ENCODE data around the gene CDK15. TPM values are rescaled to one million over a fixed set of nuclear protein-coding genes. Genes with fewer than 3 reads are reported as not detected.

CDK15 gene
- total and polyA plus RNA-seq, 9 of the 15 experiments (the other 6 are each of a cell fraction or from before 2014, with no cell fraction given) = not detected

DNA sequence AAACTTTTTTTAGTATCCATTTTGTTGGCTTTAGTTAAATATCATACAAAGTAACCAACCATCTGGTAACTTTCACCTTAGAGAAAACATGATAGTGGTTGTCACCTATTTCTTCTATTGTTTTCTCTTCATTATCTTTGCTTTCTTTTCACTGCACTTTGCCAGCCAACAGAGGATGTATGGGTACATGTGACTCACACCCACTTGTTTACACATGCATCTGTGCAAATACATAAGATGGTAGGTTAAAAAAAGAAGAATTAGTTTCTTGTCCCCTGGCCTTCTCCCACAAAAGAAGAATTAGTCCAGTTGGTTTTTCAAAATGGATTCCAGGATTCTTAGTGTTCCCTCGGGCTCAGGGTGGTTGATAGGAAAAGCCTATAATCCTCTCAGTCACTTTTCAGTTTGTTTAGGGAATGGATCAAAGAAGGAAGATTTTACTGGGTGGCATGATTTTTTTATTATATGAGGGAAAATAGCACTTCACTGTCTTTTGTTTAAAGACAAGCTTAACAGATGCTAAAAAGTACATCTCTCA, 46.6 kb downstream of the CDK15 start:
- ChIA-PET CTCF (ENCODE audit: low intra/inter-chr PET ratio) (no interaction called here), POLR2A (interaction anchor here (0.8 kb wide), 1 partner anchor 20 kb away, joined by 3 read pairs; no protein-coding TSS in a partner anchor)
- peaks cover 3 to 13% of the 10 kb centered on the region in 2 experiments; a peak in 4 of 5 replicates for H3K27me3 ChIP-seq (ENCODE audit: control insufficient read depth in 2 of 2, insufficient read depth in 2 of 2, low read length in 2 of 2)
- H3K9me3 ChIP-seq (replicated peaks; ENCODE audit: control insufficient read depth, insufficient read depth, low read depth, low read length) = no peaks in the 10 kb centered on the region
- H3K4me1 ChIP-seq (replicated peaks in 1 of 2; ENCODE audit: control insufficient read depth in 2 of 2, insufficient read depth in 2 of 2, low read length in 2 of 2) = no peaks in the 10 kb centered on the region
- 0% methylated on average over 1 of the region's 1 CpG for WGBS (ENCODE audit: insufficient coverage, low coverage, missing lambda C conversion rate)
- intact Hi-C loops (cut with micrococcal nuclease) = no loop called here
- in situ Hi-C loops (cut with MboI) = loop anchor here (10.0 kb wide), 1 partner anchor 332 kb away; no protein-coding TSS in a partner anchor
- no TSS peak for BruUV-seq (replicated peaks)
- DNase-seq (ENCODE audit: extremely low read depth in 1 of 4, low spot score in 3 of 4) (no peak), ATAC-seq (no peak), FAIRE-seq (no peak)
- no peaks in the 10 kb centered on the region for H4K20me1 ChIP-seq (replicated peaks; ENCODE audit: control insufficient read depth, insufficient read depth, low read length)
- H3K36me3 ChIP-seq (ENCODE audit: control insufficient read depth, insufficient read depth, low read length) = no peaks in the 10 kb centered on the region
- no peak overlapping the region for H3K27ac ChIP-seq (ENCODE audit: extremely low read depth, low read depth, low read length)
- no peak overlapping the region for H2AFZ ChIP-seq (ENCODE audit: low read depth, low read length)
- H3K9me1 ChIP-seq (ENCODE audit: control insufficient read depth, insufficient read depth, low read length) = no peaks in the 10 kb centered on the region
- H3K4me2 ChIP-seq (ENCODE audit: insufficient read depth, low read length) = no peak overlapping the region
- no peak overlapping the region for H3K4me3 ChIP-seq
- no peak overlapping the region for H3K9ac ChIP-seq (ENCODE audit: insufficient read depth in 1 of 2, low read depth in 2 of 2, low read length in 2 of 2)
- no peaks in the 10 kb centered on the region for H3K79me2 ChIP-seq (ENCODE audit: control insufficient read depth, insufficient read depth, low read length)
- no peak for TF ChIP-seq ZNF444 (CRISPR knock-in tag; IDR thresholded peaks at IDR 0.05)
- no peak for TF ChIP-seq RBM15 (IDR thresholded peaks at IDR 0.05; ENCODE audit: insufficient read depth, low read length)
- no peak for TF ChIP-seq ZFX (CRISPR knock-in tag; IDR thresholded peaks at IDR 0.05)
- no peak for TF ChIP-seq CTCF (IDR thresholded peaks at IDR 0.05 in 2 of 3, conservative IDR thresholded peaks at IDR 0.05 in 1 of 3; ENCODE audit: insufficient read depth in 2 of 3, low read depth in 1 of 3, low read length in 3 of 3)
- no peak for TF ChIP-seq MTA2 (IDR thresholded peaks at IDR 0.05; ENCODE audit: low read depth)
- no peak for TF ChIP-seq ZBED1 (IDR thresholded peaks at IDR 0.05)
- TF ChIP-seq ZBTB26 (CRISPR knock-in tag; IDR thresholded peaks at IDR 0.05) = no peak
- no peak for TF ChIP-seq ZNF589 (CRISPR knock-in tag; IDR thresholded peaks at IDR 0.05; ENCODE audit: low read depth)
- no peak for TF ChIP-seq ZBTB2 (IDR thresholded peaks at IDR 0.05)
- TF ChIP-seq MYBL2 (IDR thresholded peaks at IDR 0.05; ENCODE audit: low read depth) = no peak
- no peak for TF ChIP-seq MYBL2 (CRISPR knock-in tag; IDR thresholded peaks at IDR 0.05; ENCODE audit: borderline replicate concordance)
- no peak for TF ChIP-seq PURB (CRISPR knock-in tag; IDR thresholded peaks at IDR 0.05; ENCODE audit: low read depth)
- no peak for TF ChIP-seq RBM17 (IDR thresholded peaks at IDR 0.05; ENCODE audit: borderline replicate concordance, low read depth, low read length)
- TF ChIP-seq NFE2L1 (tag; IDR thresholded peaks at IDR 0.05; ENCODE audit: borderline replicate concordance, low read depth) = no peak
- TF ChIP-seq ATF4 (CRISPR knock-in tag; IDR thresholded peaks at IDR 0.05) = no peak
- no peak for TF ChIP-seq PRPF4 (IDR thresholded peaks at IDR 0.05; ENCODE audit: insufficient read depth, low read depth, low read length, poor library complexity, severe bottlenecking)
- TF ChIP-seq ZNF76 (CRISPR knock-in tag; IDR thresholded peaks at IDR 0.05; ENCODE audit: borderline replicate concordance) = no peak

Data from K562 (cell line).